Fibroblast of skin of right biceps (primary cell): Measurements from ENCODE around the gene KATNAL2.
A peak's percentile ranks its signal among the peaks of the same experiment; 100 is the strongest.
"Not testable (repeated sequence)": the region's sequence is repeated elsewhere in the genome, so short reads cannot be mapped to it uniquely, and the experiment has no call there.

Source experiments
- DNase-seq: peaks from one replicate; pipeline ENCODE4 v3.0.0-alpha.2; 2013

Gene KATNAL2

DNA sequence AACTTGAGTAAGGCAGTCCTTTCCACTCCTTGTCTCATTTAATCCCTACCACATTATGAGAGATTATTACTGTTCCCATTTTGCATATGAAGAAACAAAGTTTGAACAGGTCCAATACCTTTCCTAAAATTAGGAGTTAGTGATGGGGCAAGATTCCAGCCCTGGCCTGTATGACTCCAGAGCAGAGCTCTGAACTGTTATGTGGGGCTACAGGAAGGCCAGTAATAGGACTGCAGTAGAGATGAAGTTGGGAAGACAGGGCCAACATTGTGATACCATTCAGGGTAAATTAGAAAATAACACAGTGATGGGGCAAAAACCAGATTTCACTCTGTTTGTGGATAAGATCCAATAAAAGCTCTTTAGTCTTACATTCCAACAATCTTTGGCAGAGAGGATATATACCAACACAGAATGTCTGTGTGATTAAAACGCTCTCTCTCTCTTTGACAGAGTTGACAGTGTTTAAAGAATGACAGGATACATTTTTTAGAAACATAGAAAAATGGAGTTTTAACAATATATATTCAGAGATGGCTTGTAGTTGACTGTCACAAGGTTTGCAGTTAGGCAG is 22.7 kb downstream of the KATNAL2 start:
- DNase-seq = no peak

GRCh38 chr18:46942646-46943045 is 25.2 kb downstream of the KATNAL2 start:
- DNase-seq = no peak

DNA sequence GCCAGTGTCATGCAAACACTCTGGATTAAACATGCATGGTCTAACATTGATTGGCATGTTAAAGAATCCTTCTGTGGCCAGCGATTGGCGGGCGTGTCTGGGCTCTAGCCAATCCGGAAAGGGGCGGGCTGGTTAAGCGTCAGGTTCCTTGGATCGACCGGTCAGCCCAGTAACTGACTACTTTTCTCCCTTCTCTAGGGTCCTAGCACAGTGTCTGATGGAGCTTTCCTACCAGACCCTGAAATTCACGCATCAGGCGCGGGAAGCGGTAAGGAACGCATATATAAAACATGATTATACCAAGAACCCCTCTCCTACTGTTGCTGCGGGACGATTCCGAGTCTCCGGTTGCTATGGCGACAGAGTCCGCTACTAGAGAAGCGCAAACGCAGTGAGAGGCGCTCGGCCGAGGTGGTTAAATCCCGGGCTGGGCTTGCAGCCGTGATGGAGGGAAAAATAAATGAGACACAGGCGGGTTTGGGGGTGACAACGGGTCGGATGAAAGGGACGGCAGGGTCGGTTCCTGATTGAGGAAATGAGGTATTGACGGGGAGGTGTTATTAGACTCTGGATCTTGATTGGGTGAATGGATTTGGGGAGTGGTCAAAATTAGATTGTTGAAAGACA is 29.4 kb downstream of the KATNAL2 start:
- peak; percentile 81 for DNase-seq

GRCh38 chr18:46950064-46950656 is 32.8 kb downstream of the KATNAL2 start:
- DNase-seq = no peak

DNA sequence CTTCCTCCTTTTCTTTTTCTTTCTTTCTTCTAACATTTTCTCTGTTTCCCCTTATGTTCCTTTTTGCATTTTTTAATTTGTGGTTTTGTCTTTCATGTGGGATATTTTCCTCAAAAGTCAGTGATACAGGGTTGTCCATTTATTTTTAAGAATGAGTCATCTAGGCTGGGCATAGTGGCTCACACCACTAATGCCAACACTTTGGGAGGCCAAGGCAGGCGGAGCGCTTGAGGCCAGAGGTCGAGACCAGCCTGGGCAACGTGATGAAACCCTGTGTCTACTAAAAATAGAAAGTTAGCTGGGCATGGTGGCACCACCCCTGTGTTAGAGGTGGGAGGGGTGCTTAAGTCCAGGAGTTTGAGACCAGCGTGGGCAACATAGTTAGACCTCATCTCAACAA is 35.8 kb downstream of the KATNAL2 start:
- no peak for DNase-seq

DNA sequence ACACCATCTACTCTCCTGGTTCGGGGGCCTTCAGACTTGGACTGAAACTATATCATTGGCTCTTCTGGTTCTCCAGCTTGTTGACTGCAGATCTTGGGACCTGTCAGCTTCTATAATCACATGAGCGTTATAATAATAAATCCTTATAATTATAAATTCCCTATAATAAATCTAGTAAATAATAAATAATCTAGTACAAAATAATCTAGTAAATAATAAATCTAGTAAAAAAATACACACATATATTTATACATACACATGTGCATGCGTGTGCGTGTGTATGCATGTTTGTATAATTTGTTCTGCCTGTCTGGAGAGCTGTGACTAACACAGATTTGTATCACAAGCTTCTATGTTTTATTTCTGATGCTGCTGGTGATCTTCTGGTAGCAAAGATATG is 40.8 kb downstream of the KATNAL2 start:
- DNase-seq = no peak

GRCh38 chr18:46963656-46964578 is 46.5 kb downstream of the KATNAL2 start:
- not testable (repeated sequence) for DNase-seq

- not testable (repeated sequence) for DNase-seq
Observed at GRCh38 chr18:46964579-46965293, 47.3 kb downstream of the KATNAL2 start.

DNA sequence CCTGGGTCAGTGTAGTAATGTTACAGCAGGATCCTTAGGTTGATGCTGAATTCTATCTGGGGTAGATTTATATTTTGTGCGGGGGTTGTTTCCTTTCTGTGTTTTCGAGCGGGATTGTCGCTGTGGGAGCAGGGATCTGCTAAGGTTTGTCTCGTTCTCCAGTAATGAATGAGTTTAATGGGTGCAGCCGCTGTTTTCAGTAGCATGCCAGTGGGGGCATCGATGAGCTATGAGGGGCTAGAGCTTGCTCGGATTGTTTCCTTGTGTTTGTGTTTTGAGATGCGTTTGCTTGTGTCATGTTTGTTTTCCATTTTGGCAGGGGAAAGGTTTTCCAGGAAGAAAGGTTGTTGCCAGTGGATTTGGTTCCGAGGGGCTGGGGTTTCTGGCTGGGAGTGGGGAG is 48.9 kb downstream of the KATNAL2 start:
- DNase-seq = not testable (repeated sequence)

GRCh38 chr18:46969551-46969950 is 52.1 kb downstream of the KATNAL2 start:
- not testable (repeated sequence) for DNase-seq

- not testable (repeated sequence) for DNase-seq
Observed at GRCh38 chr18:47019870-47020269, 102.5 kb downstream of the KATNAL2 start.

GRCh38 chr18:47020757-47021156 is 103.4 kb downstream of the KATNAL2 start:
- not testable (repeated sequence) for DNase-seq

GRCh38 chr18:47022821-47023220 is 105.4 kb downstream of the KATNAL2 start:
- DNase-seq = not testable (repeated sequence)

DNA sequence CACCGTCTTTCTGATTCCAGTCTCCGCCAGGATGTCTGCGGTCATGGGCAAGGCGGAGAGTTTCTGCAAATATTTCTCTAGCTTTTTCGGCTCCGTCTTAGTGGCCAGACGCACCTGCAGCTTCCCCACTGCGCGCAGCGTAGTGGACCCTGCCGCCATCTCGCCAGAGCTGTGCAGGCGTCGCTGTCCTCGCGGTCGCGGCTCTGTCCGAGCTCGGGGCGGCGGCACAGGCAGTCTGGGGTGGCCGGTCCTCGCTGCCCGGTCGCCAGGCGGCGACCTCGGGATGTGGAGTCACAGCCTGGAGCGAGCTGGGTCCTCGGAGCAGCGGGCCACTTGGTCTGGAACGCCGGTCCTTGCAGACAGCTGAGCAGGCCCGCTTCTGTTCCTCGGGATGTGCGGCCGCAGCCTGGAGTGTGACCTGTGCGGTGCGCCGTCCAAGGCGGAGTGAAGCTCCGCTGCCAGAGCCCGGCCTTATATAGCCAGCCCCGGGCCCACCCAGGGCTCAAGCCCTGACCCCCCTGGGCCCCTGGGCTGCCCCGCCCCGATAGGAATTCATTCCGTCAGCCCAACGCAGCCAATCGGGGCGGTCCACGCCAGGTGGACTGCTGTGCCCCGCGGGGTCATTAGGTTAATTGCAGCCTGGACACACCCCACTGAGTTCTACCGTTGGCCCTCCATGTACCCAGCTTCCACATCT is 106.5 kb downstream of the KATNAL2 start:
- DNase-seq = not testable (repeated sequence)

DNA sequence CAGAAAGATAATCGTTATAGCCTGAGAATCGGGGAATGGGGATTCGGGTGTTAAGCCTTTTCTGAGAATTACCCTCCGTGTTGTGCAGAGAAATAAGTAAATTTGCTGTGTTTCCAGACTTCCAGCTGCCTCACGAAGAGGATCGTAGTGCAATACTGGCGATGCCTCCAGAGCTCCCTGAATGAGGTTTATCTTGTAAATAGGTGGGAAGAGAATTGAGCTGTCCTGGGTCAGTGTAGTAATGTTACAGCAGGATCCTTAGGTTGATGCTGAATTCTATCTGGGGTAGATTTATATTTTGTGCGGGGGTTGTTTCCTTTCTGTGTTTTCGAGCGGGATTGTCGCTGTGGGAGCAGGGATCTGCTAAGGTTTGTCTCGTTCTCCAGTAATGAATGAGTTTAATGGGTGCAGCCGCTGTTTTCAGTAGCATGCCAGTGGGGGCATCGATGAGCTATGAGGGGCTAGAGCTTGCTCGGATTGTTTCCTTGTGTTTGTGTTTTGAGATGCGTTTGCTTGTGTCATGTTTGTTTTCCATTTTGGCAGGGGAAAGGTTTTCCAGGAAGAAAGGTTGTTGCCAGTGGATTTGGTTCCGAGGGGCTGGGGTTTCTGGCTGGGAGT is 108.3 kb downstream of the KATNAL2 start:
- DNase-seq = not testable (repeated sequence)

- DNase-seq = not testable (repeated sequence)
Observed at GRCh38 chr18:47028738-47029137, 111.3 kb downstream of the KATNAL2 start.

GRCh38 chr18:47029684-47030353 is 112.4 kb downstream of the KATNAL2 start:
- not testable (repeated sequence) for DNase-seq

GRCh38 chr18:47030887-47031286 is 113.5 kb downstream of the KATNAL2 start:
- DNase-seq = not testable (repeated sequence)

DNA sequence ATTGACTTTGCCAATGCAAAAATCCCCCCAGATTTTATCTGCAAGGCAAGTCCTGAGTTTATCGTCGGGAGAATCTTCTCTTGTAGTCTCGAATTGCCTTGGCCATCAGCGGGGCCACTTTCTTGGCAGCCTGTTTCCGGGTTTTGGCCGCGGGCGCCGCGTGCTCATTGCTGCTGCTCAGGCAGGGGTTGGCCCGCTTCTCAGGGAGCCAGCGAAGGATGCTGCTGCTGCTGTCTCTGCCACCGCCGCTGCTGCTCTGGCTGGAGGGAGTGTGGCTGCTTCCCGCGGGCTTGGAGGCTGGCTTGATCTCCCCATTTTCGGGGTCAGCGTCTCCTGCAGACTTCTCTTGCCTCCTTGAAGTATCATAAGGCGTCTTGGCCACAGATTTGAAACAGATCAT is 115.5 kb downstream of the KATNAL2 start:
- DNase-seq = no peak

GRCh38 chr18:47034591-47034990 is 117.2 kb downstream of the KATNAL2 start:
- not testable (repeated sequence) for DNase-seq

- DNase-seq = no peak
Observed at GRCh38 chr18:47035156-47035671, 117.8 kb downstream of the KATNAL2 start, which contains the start of gene ELOA2. Gene ELOA2 (minus strand): TSS chr18:47035621. CDS start chr18:47035264, 357 bp downstream.
